ENCODE results near the gene EXOC6B.

- no peak for TF ChIP-seq SPI1 (IDR thresholded peaks at IDR 0.05; ENCODE audit: low read depth, low read length)
- TF ChIP-seq POLR2A (IDR thresholded peaks at IDR 0.05; ENCODE audit: low read depth, low read length), result no peak
- TF ChIP-seq TAF1 (IDR thresholded peaks at IDR 0.05; ENCODE audit: low read depth, low read length), result no peak
- no peak for TF ChIP-seq POLR2AphosphoS5 (IDR thresholded peaks at IDR 0.05; ENCODE audit: low read depth, low read length)
Observed at GRCh38 chr2:72363406-72363805, 462.4 kb downstream of the EXOC6B start.

Data from GM12891 (cell line).